ENCODE results near the gene COP1.

COP1 gene

DNA sequence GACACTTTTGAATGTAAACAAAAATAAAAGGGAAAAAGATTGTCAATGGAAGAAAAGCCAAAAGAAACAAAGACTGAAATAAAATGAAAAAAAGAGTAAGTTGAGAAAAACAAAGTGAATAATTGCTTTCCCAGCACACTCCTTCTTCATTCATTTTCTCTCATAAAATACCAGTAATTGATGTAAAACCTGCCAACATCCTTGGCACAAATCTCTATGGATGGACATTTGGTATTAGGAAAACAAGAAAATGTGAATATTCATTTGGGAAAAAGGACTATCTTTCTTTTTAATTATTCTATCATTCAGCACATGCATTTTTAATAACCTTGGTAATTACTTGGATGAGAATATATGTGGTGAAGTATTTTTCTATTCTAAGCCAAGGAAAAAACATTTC is 259.3 kb downstream of the COP1 start:
- DNase-seq = no peak

DNA sequence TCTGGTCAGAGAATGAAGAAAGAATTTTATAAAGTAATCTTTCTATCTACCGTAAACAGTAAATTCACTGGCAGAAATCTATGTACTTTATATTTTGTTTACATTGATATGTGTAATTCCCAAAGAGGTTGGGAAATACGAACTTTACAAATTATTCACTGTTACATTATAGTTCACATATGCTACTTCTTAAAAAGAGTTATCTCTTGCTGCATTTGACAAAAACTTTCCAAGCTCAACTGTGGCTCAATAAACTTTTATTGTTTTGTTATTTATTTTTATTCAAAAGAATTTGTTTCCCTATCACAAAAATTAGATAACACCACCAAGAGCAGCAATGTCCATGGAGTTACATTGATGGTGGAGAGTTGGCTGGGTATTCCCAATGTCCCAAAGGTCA is 262.5 kb downstream of the COP1 start:
- no peak for DNase-seq

DNA sequence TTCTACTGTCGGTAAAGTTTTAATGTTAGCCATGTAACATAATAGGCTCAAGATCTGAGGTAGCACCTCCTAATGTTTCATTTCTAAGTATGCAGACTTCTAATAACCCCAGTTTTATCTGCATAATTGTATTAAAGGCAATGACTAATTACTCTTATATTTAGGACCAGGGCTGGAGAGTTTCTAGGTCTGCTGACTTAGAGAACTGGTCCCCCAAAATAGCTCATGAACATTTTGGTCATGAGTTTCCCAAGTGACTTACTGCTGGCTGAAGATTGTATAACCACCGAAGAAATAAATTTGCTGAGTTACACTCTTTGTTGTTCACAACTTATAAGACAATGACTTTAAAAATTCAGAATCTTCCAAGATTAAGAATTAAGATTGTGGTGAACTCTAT is 265.9 kb downstream of the COP1 start:
- DNase-seq = no peak

DNA sequence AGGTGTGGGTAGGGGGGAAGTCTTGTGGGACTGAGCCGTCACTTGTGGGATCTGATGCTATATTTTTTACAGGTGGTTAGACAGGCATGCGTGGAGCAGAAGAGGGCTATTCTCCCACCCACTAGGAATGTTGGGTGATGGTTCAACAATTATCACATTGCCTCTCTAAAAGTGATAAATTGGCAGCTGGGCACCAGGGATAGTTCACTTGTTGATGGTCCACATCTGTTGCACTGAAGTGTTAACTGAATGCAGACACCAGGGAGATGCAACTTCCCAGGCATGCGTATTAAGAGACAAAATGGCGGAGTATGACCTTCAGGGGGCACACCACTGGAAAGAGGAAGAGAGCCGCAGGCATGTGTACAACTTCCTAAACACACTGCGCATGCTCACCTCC is 270.4 kb downstream of the COP1 start:
- DNase-seq = no peak

DNA sequence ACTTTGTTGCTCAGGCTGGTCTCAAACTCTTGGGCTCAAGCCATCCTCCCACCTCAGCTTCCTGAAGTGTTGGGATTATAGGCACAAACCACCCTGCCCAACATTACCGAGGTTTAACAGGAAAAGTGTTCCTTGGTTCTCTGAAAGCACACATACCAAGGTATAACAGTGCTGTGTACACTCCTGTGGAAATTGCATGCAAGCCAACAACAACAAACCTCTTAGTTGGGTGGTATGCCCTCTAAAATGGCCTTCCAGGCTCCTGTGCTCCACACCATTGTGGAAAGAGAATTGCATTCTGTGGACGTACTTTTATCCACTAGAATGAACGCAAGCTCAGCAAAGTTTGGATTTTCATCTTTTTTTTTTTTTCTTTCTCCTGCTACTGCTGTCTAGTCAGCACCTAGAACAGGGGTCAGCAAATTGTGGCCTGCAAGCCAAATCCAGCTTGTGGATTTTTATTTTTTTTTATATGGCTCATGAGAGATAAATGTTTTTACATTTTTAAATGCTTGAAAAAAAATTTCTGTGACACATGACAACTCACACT is 271.4 kb downstream of the COP1 start:
- DNase-seq = no peak

DNA sequence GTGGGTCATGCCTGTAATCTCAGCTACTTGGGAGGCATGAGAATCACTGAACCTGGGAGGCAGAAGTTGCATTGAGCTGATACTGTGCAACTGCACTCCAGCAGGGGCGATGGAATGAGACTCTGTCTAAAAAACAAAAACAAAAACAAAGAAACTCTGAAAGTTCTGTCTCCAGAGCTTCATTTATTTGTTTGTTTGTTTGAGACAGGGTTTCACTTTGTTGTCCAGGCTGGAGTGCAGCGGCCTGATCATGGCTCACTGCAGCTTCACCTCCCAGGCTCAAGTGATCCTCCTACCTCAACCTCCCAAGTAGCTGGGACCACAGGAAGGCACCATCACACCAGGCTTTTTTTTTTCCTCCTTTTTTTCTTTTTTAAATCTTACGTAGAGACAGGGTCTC is 271.9 kb downstream of the COP1 start:
- DNase-seq = no peak

DNA sequence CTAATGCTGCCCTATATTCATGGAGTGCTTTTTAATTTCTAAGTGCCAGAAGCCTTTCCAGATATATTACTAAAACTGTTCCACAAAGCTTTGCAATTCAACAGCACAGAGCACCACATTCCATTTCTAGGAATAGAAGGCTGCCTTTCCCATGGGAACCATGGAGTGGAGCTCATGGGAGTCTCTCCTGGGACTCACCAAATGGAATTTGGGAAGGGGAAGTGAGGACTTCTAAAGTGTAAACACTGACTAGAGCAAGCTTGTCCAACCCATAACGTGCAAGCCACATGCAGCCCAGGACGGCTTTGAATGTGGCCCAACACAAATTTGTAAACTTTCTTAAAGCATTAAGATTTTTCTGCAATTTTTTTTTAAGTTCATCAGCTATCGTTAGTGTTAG is 273.3 kb downstream of the COP1 start:
- DNase-seq = no peak

DNA sequence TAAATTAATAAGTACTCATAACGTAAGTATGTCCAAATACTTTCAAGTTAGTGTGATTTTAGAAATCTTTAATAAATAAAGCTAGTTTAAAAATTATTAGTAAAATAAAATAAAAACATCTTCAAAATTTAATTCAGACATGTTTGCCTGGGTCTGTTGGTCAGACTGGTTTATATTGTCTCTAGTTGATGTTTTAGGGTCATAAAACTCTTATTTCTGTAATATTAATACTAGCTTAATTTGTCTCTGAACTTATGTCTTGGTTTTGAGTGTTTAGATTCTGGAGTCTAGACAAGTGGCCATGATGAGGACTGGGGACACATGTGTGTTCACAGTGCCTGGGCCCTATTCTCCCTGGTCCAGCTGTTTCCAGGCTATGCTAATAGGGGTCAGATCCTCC is 279.1 kb downstream of the COP1 start:
- DNase-seq = no peak

DNA sequence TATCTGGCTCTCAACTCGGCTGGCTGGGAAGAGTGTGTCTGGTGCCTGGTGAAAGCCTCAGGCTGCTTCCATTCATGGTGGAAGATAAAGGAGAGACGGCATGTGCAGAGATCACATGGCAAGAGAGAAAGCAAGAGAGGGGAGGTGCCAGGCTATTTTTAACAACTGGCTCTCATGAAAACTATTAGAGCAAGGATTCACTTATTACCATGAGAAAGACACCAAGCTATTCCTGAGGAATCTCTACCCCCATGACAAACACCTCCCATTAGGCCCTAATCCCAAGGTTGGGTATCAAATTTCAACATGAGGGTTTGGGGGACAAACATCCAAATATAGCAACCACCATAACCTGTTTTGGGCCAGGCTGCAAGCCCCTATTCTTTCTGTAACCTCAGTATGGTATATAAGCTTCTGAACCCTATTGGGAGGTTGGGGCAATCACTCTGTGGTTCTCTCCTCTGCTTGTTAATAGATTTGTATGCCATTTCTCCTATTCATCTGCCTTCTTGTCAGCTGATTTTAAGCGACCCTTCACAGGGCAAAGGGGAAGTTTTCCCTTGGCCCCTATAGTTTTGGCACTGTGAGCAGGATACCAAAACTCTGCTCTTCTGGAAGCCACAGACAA is 284.7 kb downstream of the COP1 start:
- DNase-seq = no peak

DNA sequence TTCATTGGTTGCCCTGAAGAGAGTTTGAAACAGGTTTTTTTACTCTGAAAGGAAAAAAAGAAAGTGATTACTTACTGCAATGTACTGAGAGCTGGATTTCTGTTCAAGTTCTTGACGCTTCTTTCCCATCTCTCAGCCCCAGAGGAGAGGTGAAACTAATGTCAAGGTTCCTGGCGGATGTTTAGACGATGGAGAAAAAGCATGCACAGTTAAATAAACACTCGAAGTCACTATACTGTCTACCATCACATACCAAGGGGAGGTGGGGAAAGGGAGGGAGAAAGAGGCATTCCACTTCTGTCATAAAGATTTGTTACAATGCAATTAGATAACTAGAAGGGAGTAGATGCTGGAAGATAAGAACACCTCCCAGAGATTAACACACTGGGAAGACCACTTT is 286.7 kb downstream of the COP1 start:
- no peak for DNase-seq

DNA sequence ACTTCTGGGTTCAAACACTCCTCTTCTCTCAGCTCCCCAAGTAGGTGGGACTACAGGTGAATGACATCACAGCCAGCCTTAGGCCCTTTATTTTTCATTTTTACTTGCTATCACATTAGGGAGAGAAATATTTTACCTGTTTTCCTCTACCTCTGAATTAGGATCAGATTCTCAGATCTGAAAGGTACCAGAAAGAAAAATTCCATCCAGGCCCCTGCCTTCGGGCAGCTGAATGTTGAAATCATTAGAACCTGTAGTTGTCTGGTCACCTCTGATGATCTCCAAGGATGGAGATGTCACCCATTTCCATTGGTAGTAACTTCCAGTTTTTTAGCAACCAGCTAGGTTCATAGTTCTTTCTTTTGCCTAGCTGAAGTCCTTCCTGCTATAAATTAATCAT is 288.1 kb downstream of the COP1 start:
- DNase-seq = no peak

DNA sequence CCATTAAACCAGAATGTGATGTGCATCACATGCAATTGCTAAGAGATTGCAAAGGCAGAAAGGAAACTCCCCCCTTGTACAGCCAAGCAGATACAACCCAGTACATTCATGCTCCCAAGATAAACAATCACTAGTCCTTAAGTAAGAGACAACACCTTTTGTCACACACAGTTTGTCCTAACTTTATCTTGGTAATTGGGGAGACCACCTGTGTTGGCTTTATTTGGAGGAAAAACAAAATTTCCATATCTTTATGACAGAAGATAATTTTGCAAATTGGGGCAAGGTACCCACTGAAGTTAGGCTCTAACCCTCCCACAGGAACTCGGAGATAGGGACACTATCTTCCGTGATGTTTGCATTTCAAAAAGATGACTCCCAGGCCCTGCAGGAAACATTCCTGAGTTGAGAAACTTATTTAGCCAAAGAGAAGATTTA is 288.7 kb downstream of the COP1 start:
- no peak for DNase-seq

DNA sequence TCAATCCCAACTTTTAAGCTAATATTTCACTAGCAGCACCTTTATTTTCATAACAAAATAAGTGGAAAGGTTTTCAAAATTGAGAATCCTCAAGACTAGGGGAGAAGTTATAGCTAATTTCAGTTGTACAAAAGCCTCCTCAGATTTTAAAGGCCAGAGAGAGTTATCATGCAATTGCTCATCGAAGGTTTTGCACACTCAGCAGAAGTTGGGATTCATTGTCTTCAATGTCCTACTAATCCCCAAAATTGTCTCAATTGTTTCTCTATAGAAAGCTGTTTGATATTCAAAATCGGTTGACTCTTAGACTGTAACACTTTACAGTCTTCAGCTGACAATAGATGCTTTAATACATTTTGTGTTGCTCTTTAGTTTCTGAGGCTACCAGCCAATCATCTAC is 293.0 kb downstream of the COP1 start:
- no peak for DNase-seq

DNA sequence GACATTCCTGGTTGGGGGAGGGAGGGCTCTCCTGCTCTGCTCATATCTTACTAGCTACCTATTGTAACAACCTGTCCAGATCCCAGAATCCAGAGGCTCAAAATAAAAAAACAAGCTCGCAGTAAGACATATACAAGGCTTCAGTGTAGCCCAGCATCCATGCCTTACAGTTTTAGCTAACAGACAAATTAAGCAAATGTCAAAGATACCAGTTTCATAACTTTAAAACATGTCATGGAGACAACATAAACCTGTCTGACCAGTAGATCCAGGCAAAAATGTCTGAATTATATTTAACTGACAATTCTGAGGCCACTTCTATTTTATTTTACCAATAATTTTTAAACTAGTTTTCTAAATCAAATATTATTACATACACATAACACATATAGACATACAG is 295.9 kb downstream of the COP1 start:
- no peak for DNase-seq

DNA sequence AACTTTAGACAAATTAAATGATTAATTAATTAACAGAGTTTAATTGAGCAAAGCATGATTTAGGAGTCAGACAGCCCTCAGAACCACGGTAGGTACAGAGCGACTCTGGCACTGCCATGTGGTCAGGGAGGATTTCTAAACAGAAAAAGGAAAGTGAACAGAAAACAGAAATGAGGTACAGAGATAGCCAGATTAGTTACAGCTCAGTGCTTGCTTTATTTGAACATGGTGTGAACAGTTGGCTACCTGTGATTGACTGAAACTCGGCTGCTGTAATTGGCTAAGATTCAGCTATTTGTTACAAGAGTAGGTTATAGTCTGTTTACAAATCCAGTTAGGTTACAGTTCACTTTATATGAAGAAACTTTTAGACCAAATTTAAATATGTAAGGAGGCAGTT is 300.7 kb downstream of the COP1 start:
- DNase-seq = no peak

DNA sequence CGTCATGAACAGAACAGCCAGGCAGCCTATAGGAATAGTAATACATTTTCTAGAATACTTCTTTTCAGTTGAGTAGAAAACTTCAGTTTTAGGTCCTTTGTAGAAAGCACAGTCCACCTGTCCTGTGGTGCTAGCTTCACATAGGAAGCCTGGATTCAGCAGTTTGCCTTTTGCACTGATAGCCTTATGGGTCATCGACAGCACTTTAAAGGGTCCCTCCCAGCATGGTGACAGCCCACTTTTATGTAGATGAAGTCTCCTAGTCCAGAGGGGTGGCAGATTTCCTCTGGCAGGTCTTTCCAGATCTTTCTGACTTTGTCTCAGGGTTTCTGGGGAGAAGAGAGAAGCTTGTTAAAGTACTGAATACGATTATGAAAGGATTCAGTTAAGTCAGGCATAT is 302.3 kb downstream of the COP1 start:
- no peak for DNase-seq

DNA sequence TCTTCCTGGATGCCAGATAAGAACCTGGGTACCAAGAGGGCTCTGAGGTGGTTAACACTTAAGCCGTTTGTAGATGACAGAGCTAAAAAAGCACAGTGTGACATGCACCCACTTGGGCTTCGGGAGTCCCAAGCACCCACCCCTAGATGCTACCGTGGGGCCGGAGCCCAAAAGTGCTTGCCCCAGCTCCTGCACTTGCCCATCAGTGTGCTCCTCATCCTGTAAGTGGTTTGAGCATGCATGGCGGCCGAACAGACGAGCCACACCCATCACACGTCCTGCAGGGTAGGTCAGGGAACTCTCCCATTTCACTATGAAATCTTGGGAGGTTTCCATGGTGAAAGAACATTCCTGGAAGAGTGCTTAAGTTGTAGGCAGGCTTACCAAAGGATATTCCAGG is 304.8 kb downstream of the COP1 start:
- DNase-seq = no peak

DNA sequence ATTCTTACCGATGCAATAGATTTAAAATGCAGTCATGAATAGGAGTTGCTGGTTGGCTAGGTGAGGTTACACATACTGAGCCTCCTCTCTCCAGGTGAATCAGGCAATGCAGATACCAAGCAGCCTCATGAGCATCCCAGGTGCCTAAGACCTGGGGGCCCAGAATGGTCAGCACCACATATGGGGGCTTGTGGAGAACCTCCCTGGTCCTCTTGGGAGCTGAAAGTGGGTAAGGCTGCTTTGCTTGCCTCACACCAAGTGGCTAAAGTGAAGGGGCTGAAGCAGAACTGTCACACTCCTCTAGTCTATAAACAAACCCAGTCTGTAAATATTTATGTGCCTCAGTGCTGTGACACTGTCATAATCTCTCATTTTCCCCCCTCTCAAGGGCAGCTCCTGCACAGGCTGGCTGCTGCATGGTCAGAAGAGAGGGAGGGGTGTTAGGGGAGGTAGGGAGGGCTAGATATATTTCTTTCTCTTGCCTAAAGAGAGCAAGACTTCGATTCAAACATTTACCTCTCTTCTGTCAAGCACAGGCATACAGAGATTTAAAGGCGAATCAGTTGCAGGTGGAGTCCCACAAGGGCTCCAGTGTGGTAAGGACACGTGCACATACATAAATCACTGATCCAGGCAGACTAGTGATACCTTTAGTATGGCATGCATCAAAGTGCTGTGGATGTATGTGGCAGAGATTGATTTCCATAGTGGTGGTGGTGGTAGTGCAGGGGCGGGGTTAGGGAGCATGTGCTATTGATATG is 305.8 kb downstream of the COP1 start:
- no peak for DNase-seq

DNA sequence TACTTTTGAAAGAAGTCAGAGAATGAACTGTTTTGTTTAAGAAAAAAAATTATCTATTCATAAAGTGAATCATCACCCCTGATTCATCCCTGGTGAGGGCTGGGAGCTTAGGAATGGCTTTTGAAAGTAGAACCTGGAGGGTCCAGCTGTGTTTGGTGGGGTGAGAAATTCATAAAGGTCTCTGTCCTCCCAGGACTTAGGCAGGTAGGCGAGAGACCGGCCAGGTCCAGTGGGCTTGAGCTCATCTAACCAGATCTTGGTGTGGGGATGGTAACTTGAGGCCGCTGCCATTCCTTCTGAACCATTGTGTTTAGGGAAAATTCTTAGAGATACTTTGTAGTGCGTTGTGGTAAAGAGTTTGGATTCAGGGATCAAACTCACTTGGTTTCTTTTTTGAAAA is 306.9 kb downstream of the COP1 start:
- DNase-seq = no peak

DNA sequence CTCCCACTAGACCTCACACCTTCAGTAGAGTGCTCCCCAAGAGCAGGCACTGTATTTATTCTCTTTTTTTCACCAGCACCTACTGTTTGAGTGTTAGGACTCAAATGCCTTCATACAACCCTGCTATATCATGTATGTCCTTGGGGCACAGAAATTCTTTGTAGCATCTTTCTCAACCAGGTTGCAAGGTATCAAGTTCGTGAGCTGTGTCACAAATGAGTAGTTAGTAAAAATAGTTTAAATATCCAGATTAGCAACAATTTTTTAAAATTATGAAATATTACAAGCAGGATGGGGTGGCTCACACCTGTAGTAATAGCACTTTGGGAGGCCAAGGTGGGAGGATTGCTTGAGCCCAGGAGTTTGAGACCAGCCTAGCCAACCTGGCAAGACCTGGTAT is 311.1 kb downstream of the COP1 start:
- DNase-seq = no peak
